Bronchial epithelial cell (primary cell): ENCODE results near the gene COQ8A. TPM values are rescaled to one million over a fixed set of nuclear protein-coding genes. Genes with fewer than 3 reads are reported as not detected.

ENCODE experiments used
- DNase-seq: peaks from one replicate; pipeline ENCODE4 v3.0.0-alpha.2; 2010; ENCODE audit warnings: low read depth
- FAIRE-seq: peaks from 2 replicates; lab custom pipeline; 2011; peaks lifted over from hg19 to GRCh38; lab: Jason Lieb, UNC
- H3K27me3 ChIP-seq: 2 replicates; pipeline ENCODE4 v1.5.1; 2011; ENCODE audit warnings: low read length; ENCODE audit not compliant: control insufficient read depth, insufficient read depth
- H3K36me3 ChIP-seq: 2 replicates; pipeline ENCODE4 v1.5.1; 2011; ENCODE audit warnings: low read length; ENCODE audit not compliant: control insufficient read depth, insufficient read depth
- H3K4me3 ChIP-seq: 2 replicates; pipeline ENCODE4 v1.5.1; 2011; ENCODE audit warnings: mild to moderate bottlenecking, low read depth, low read length, control low read depth
- total RNA-seq: library from RNA; depleted of rRNA; stranded (reverse); fragments of >200 nt; gene quantifications from 2 replicates; pipeline ENCODE4 v1.2.1, GENCODE V29; 2014
- TF ChIP-seq, protein P1 (sequence below): IDR thresholded peaks from 2 replicates; pipeline ENCODE4 v1.5.1; 2011; ENCODE audit warnings: mild to moderate bottlenecking, moderate library complexity, low read length, control low read depth, inconsistent platforms; ENCODE audit not compliant: insufficient read depth, severe bottlenecking

The COQ8A gene
- total RNA-seq, 1 donor from 2014 or later = 6.1 TPM

GRCh38 chr1:226956942-226957713 is 17.0 kb downstream of the COQ8A start:
- no peak for DNase-seq
- no peak for FAIRE-seq
- TF ChIP-seq, protein P1, sequence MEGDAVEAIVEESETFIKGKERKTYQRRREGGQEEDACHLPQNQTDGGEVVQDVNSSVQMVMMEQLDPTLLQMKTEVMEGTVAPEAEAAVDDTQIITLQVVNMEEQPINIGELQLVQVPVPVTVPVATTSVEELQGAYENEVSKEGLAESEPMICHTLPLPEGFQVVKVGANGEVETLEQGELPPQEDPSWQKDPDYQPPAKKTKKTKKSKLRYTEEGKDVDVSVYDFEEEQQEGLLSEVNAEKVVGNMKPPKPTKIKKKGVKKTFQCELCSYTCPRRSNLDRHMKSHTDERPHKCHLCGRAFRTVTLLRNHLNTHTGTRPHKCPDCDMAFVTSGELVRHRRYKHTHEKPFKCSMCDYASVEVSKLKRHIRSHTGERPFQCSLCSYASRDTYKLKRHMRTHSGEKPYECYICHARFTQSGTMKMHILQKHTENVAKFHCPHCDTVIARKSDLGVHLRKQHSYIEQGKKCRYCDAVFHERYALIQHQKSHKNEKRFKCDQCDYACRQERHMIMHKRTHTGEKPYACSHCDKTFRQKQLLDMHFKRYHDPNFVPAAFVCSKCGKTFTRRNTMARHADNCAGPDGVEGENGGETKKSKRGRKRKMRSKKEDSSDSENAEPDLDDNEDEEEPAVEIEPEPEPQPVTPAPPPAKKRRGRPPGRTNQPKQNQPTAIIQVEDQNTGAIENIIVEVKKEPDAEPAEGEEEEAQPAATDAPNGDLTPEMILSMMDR = no peak
- Histone ChIP-seq H3K4me3 (no peak overlapping the region), H3K36me3 (no peaks in the 10 kb centered on the region), H3K27me3 (no peaks in the 10 kb centered on the region)

DNA sequence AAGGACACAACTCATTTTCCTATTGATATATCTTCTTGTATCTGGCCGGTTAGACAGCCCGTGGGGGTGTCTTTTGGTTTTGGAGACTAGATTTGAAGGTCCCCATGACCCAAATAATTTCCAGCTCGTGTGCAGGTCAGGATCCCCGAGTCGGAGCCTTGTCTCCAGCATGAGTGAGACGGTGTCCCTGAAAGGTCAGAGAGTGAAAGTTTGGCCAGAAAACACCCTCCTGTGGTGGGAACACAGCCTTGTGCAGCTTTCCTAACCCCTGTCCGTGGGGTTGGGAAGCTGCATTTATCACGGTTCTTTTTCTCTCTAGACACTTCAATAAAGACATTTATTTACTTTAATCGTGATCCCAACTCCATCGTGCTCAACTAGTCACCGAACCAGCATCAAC is 17.6 kb downstream of the COQ8A start:
- H3K36me3 ChIP-seq = no peaks in the 10 kb centered on the region
- no peak overlapping the region for H3K4me3 ChIP-seq
- TF ChIP-seq, protein P1 = no peak
- no peaks in the 10 kb centered on the region for H3K27me3 ChIP-seq
- FAIRE-seq (no peak), DNase-seq (no peak)

GRCh38 chr1:226958300-226958699 is 18.2 kb downstream of the COQ8A start:
- Histone ChIP-seq H3K4me3 (no peak overlapping the region), H3K36me3 (no peaks in the 10 kb centered on the region), H3K27me3 (no peaks in the 10 kb centered on the region)
- TF ChIP-seq, protein P1 = no peak
- FAIRE-seq (no peak), DNase-seq (no peak)

- FAIRE-seq = no peak
- DNase-seq = no peak
- H3K27me3 ChIP-seq = no peaks in the 10 kb centered on the region
- TF ChIP-seq, protein P1 = no peak
- no peak overlapping the region for H3K4me3 ChIP-seq
- no peaks in the 10 kb centered on the region for H3K36me3 ChIP-seq
These were observed 20.2 kb downstream of the COQ8A start for GRCh38 chr1:226960256-226960655.

DNA sequence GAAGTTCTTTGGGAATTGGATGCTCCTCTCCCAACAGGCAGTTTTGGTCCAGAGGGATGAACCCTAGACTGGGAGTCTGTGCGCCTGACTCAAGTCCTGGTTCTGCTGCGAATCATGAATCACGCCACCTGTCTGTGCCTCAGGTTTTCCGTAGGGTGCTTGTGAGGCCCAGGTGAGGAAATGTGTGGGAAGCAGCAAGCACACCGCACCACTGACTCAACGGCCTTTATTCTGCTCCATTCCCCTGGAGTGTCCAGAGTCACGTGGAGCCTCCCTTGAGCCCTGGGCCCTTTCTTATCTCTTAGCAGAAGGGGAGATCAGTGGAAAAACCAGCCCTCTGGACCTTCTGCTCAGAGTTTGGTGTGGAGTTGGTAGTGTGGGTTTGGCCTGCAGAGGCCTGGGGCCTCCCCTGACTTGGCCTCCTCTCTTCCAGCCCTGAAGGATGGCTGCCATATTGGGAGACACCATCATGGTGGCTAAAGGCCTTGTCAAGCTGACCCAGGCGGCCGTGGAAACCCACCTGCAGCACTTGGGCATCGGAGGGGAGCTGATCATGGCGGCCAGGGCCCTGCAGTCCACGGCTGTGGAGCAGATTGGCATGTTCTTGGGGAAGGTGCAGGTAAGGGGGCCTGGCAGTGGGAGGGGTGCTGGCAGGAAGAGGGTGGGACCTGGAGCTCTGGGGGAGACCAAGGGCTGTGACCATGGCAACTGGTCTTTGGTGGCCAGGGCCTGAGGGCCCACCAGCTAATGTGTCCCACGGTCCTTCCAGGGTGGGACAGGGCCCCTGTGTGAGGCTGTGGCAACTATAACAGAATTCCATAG is 21.1 kb downstream of the COQ8A start:
- no peak overlapping the region for H3K4me3 ChIP-seq
- no peak for FAIRE-seq
- DNase-seq = no peak
- no peaks in the 10 kb centered on the region for H3K27me3 ChIP-seq
- H3K36me3 ChIP-seq = no peaks in the 10 kb centered on the region
- TF ChIP-seq, protein P1 = no peak
